Activated CD8-positive, alpha-beta memory T cell treated with anti-CD3 and anti-CD28 coated beads, Interleukin-2, amount 50 U/mL, for 48 hours (primary cell): ENCODE data around the gene FOXP1.

Experiments
- DNase-seq: peaks from one replicate; pipeline ENCODE4 v3.0.0-alpha.2; 2020

FOXP1 gene

GRCh38 chr3:71109241-71109976 is 474.1 kb downstream of the FOXP1 start:
- no peak for DNase-seq

GRCh38 chr3:71107926-71108325 is 475.6 kb downstream of the FOXP1 start:
- no peak for DNase-seq

GRCh38 chr3:71104976-71105375 is 478.6 kb downstream of the FOXP1 start:
- no peak for DNase-seq

- DNase-seq, result no peak
These were observed 479.0 kb downstream of the FOXP1 start for GRCh38 chr3:71104556-71104955.

GRCh38 chr3:71104121-71104541 is 479.4 kb downstream of the FOXP1 start:
- no peak for DNase-seq

GRCh38 chr3:71103430-71103921 is 480.1 kb downstream of the FOXP1 start:
- DNase-seq, result no peak

- no peak for DNase-seq
These were observed 481.2 kb downstream of the FOXP1 start for GRCh38 chr3:71102111-71102983.

- no peak for DNase-seq
These were observed 481.9 kb downstream of the FOXP1 start for GRCh38 chr3:71101626-71102025.

- no peak for DNase-seq
These were observed 482.5 kb downstream of the FOXP1 start for GRCh38 chr3:71101014-71101413.

GRCh38 chr3:71099997-71100719 is 483.4 kb downstream of the FOXP1 start:
- no peak for DNase-seq

- no peak for DNase-seq
These were observed 486.0 kb downstream of the FOXP1 start for GRCh38 chr3:71097557-71097956.

GRCh38 chr3:71095511-71096291 is 487.8 kb downstream of the FOXP1 start:
- DNase-seq, result no peak

GRCh38 chr3:71094658-71095209 is 488.8 kb downstream of the FOXP1 start:
- no peak for DNase-seq

- DNase-seq, result no peak
These were observed 490.9 kb downstream of the FOXP1 start for GRCh38 chr3:71092665-71093064.

GRCh38 chr3:71090207-71090606 is 493.3 kb downstream of the FOXP1 start:
- no peak for DNase-seq

- no peak for DNase-seq
These were observed 494.2 kb downstream of the FOXP1 start for GRCh38 chr3:71089271-71089847.

- DNase-seq, result no peak
These were observed 494.8 kb downstream of the FOXP1 start for GRCh38 chr3:71088742-71089141.

- DNase-seq, result no peak
These were observed 495.4 kb downstream of the FOXP1 start for GRCh38 chr3:71088019-71088708.

- DNase-seq, result no peak
These were observed 496.1 kb downstream of the FOXP1 start for GRCh38 chr3:71087143-71088018.

GRCh38 chr3:71086777-71087142 is 496.8 kb downstream of the FOXP1 start:
- DNase-seq, result no peak
